ENCODE measurements around the gene GNAS. TPM values are rescaled to one million over a fixed set of nuclear protein-coding genes. Genes with fewer than 3 reads are reported as not detected.

Gene GNAS
- total RNA-seq, 1 donor from 2014 or later: 744 TPM

DNA sequence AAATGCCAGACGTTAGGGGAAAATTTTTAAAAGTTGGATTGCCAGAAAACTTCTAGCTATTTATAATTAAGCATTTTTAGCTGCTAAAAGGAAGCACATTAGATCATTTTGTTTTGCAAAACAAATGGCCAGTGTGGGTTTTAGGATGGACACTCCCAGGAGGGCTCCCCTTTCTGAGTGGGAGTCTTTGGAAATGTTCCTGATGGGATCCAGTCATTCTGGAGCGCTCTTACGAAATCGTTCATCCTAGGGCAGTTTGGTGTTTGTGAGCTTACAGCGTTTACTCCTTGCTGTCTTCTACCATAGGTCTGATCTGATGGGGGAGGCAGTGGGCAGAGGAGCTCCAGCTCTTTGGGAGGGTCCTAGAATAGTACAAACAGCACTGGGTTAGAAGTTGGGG, 14.7 kb downstream of the GNAS start:
- TF ChIP-seq, protein P1, sequence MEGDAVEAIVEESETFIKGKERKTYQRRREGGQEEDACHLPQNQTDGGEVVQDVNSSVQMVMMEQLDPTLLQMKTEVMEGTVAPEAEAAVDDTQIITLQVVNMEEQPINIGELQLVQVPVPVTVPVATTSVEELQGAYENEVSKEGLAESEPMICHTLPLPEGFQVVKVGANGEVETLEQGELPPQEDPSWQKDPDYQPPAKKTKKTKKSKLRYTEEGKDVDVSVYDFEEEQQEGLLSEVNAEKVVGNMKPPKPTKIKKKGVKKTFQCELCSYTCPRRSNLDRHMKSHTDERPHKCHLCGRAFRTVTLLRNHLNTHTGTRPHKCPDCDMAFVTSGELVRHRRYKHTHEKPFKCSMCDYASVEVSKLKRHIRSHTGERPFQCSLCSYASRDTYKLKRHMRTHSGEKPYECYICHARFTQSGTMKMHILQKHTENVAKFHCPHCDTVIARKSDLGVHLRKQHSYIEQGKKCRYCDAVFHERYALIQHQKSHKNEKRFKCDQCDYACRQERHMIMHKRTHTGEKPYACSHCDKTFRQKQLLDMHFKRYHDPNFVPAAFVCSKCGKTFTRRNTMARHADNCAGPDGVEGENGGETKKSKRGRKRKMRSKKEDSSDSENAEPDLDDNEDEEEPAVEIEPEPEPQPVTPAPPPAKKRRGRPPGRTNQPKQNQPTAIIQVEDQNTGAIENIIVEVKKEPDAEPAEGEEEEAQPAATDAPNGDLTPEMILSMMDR (IDR thresholded peaks at IDR 0.05): no peak
- H3K27me3 ChIP-seq (ENCODE audit: low read depth): no peaks in the 10 kb centered on the region
- ATAC-seq: no peak
- intact Hi-C loops (cut with DNase I): no loop called here
- no peaks in the 10 kb centered on the region for H3K4me1 ChIP-seq
- DNase-seq: no peak
- H3K9me3 ChIP-seq: no peaks in the 10 kb centered on the region
- no peaks in the 10 kb centered on the region for H3K36me3 ChIP-seq
- H3K27ac ChIP-seq: no peak overlapping the region
- H3K4me3 ChIP-seq: no peak overlapping the region

DNA sequence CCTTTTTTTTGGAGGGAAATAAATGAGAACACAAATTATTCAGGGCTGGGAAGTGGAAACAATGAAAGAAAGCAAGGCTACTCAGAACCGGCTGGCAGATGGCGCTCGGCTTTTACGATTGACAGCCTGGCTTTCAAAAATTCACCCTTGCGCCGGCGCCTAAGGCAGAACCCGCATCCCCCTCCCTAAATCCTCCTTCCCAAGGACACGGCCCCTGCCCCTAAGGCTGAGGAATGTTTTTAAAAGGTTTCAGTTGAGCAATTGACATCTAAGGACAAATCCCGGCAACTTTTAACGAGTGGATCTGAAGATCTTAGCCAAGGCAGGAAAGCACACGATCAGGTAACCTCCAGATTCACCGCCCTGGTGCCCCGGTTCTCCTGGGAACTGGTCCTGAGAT, 16.3 kb downstream of the GNAS start:
- TF ChIP-seq, protein P1 (IDR thresholded peaks at IDR 0.05): peak; percentile 19
- Histone ChIP-seq H3K27ac (no peak overlapping the region), H3K36me3 (no peaks in the 10 kb centered on the region), H3K4me1 (no peaks in the 10 kb centered on the region), H3K27me3 (ENCODE audit: low read depth) (no peaks in the 10 kb centered on the region), H3K4me3 (no peak overlapping the region), H3K9me3 (no peaks in the 10 kb centered on the region)
- ATAC-seq: peak in 1 of 2 donors; percentile 36
- intact Hi-C loops (cut with DNase I): no loop called here
- DNase-seq: no peak

DNA sequence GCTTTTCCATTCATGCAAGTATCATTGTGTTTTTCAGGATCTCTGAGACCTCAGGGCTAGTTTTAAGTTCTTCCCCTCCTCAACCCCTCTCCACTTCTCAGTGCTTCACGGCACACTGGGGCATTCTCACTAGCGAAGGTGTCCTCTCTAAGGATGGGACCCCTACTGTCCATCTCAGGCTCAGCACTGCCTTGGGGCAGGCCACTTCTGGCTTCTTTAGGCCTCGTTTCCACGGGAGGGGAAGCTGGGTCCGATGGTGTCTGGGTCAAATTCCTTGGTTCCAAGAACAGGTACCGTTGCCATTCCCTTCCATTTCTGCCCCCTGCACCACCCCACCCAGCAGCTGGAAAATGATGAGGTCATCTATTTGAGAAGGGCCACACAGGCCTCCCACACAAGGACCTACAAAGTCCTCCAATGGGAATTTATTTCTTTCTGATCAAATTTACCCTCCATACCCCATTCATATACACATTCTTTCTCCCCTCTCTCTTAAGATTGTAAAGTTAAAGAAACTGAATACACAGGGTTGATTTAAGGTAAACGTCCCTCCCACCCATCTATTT, 17.2 kb downstream of the GNAS start:
- ATAC-seq: no peak
- intact Hi-C loops (cut with DNase I): loop anchor here (5.0 kb wide), 1 partner anchor 353 kb away; no protein-coding TSS in a partner anchor
- Histone ChIP-seq H3K27ac (no peak overlapping the region), H3K27me3 (ENCODE audit: low read depth) (no peaks in the 10 kb centered on the region), H3K9me3 (no peaks in the 10 kb centered on the region), H3K4me3 (no peak overlapping the region), H3K4me1 (no peaks in the 10 kb centered on the region), H3K36me3 (no peaks in the 10 kb centered on the region)
- TF ChIP-seq, protein P1 (IDR thresholded peaks at IDR 0.05): no peak
- no peak for DNase-seq

DNA sequence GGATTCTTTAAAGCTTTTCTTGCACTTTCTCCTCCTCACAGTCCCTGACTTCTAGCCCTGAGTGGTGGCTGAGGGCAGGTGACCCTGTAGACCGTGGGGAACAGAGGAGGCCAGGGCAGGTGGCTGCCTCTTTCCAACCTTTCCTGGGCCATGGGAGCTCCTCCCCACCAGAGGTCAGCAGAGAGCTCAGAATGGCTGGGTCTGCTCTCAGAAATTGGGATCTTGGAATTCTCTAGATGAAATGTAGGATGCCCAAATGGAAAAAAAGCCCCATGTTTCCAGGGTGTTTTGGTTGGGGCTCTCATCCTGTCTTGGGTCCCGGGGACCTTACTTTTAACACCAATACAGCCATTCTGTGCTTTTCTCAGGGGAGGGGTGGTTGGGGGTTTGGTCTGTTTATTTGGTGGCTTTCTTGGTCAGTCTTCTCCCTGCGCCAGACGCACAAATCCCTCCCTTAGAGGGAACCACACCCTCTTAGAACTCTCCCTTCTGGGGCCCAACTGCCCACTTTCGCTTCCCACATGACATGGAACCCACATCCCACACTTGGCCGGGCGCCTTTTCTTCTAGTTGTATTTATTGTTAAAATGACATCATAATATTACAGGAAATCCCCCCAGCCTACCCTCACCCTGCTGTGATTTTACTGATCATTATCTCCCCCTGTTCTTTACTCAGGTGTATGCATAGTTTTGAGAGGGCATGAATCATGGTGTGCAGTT, 17.9 kb downstream of the GNAS start:
- TF ChIP-seq, protein P1 (IDR thresholded peaks at IDR 0.05): peak; percentile 90
- no peaks in the 10 kb centered on the region for H3K36me3 ChIP-seq
- H3K27me3 ChIP-seq (ENCODE audit: low read depth): no peaks in the 10 kb centered on the region
- no peaks in the 10 kb centered on the region for H3K4me1 ChIP-seq
- H3K9me3 ChIP-seq: no peaks in the 10 kb centered on the region
- H3K27ac ChIP-seq: no peak overlapping the region
- DNase-seq (peak; percentile 68), ATAC-seq (peak; percentile 91 to 94)
- intact Hi-C loops (cut with DNase I): loop anchor here (5.0 kb wide), 1 partner anchor 352 kb away; no protein-coding TSS in a partner anchor
- H3K4me3 ChIP-seq: no peak overlapping the region

DNA sequence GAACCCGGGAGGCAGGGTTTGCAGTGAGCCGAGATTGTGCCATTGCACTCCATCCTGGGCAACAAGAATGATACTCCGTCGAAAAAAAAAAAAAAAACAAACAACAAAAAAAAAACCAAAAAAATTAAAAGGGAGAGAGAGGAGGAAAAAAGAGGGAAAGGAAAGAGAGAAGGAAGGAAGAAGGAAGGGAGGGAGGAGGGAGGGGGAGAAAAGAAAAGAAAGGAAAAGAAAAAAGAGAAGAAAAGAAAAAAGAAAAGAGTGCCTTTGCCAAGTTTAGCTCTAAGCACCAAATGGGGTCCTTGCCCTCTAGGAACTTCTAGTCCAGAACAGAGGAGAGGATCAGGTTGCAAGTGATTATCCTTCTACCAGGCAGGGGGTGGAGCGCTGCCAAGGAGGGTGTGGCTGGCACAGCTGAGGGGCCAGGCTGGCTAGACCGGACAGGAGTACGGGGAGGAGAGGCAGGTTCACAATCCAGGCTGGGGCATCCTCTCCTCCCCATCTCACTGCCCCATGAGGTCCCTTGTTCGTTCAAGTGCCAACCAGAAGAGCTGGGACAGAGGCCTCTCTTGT, 19.1 kb downstream of the GNAS start:
- H3K4me3 ChIP-seq: no peak overlapping the region
- H3K27me3 ChIP-seq (ENCODE audit: low read depth): no peaks in the 10 kb centered on the region
- no peaks in the 10 kb centered on the region for H3K9me3 ChIP-seq
- ATAC-seq (no peak), DNase-seq (no peak)
- intact Hi-C loops (cut with DNase I): loop anchor here (5.0 kb wide), 1 partner anchor 351 kb away; no protein-coding TSS in a partner anchor
- TF ChIP-seq, protein P1 (IDR thresholded peaks at IDR 0.05): no peak
- no peaks in the 10 kb centered on the region for H3K4me1 ChIP-seq
- no peak overlapping the region for H3K27ac ChIP-seq
- no peaks in the 10 kb centered on the region for H3K36me3 ChIP-seq

All from lower lobe of right lung (tissue), 2 donors.